Measurements from ENCODE around the gene UMPS.

GRCh38 chr3:124699686-124700396 is 30.4 kb upstream of the UMPS start:
- no peak for TF ChIP-seq POLR2A (IDR thresholded peaks at IDR 0.05; ENCODE audit: low read length)
- TF ChIP-seq GATA1 (IDR thresholded peaks at IDR 0.05; ENCODE audit: low read depth, low read length) = no peak
